GM10248 (cell line): ENCODE measurements around the gene MRPL21.

ENCODE experiments used
- CTCF ChIA-PET: fragments of 300-600 bp; sonication (Branson Sonifier 250); formaldehyde crosslinking; extraction: SDS; loops from one replicate; lab custom pipeline; 2021; ENCODE audit warnings: antibody characterized with exemption; lab: Yijun Ruan, JAX
- POLR2A ChIA-PET: fragments of 350-650 bp; sonication (Branson Sonifier 250); formaldehyde crosslinking; extraction: SDS; loops from one replicate; lab custom pipeline; 2020; ENCODE audit warnings: antibody characterized with exemption; lab: Yijun Ruan, JAX
- DNase-seq: peaks from one replicate; pipeline ENCODE4 v3.0.0; 2012; ENCODE audit errors: extremely low spot score
- TF ChIP-seq, protein P1 (sequence below): IDR thresholded peaks from 2 replicates; pipeline ENCODE4 v1.5.1; 2012; ENCODE audit warnings: mild to moderate bottlenecking, low read depth; ENCODE audit errors: extremely low read depth, missing control alignments, control extremely low read depth

The MRPL21 gene

DNA sequence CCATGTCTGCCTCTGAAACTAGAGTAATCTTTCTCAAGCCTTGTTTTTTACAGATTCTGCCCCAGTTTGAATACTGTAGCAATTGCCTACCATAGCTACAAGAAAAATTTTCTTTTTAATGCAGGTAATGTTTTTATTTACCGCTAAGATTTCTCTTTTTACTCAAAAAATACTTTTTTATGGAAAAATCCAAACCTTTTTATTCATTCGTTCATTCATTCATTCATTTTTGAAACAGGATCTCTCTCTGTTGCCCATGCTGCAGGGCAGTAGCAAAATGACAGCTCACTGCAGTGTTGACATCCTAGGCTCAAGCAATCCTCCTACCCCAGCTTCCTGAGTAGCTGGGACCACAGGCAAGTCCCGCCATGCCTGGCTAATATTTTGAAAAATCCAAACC, 59.3 kb downstream of the MRPL21 start:
- POLR2A ChIA-PET = no interaction called here
- no peak for DNase-seq
- CTCF ChIA-PET = interaction anchor here (1.1 to 2.4 kb wide), 8 partner anchors 9 to 92 kb away, joined by 3 to 10 read pairs (median 3); no protein-coding TSS in a partner anchor
- TF ChIP-seq, protein P1, sequence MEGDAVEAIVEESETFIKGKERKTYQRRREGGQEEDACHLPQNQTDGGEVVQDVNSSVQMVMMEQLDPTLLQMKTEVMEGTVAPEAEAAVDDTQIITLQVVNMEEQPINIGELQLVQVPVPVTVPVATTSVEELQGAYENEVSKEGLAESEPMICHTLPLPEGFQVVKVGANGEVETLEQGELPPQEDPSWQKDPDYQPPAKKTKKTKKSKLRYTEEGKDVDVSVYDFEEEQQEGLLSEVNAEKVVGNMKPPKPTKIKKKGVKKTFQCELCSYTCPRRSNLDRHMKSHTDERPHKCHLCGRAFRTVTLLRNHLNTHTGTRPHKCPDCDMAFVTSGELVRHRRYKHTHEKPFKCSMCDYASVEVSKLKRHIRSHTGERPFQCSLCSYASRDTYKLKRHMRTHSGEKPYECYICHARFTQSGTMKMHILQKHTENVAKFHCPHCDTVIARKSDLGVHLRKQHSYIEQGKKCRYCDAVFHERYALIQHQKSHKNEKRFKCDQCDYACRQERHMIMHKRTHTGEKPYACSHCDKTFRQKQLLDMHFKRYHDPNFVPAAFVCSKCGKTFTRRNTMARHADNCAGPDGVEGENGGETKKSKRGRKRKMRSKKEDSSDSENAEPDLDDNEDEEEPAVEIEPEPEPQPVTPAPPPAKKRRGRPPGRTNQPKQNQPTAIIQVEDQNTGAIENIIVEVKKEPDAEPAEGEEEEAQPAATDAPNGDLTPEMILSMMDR = no peak

DNA sequence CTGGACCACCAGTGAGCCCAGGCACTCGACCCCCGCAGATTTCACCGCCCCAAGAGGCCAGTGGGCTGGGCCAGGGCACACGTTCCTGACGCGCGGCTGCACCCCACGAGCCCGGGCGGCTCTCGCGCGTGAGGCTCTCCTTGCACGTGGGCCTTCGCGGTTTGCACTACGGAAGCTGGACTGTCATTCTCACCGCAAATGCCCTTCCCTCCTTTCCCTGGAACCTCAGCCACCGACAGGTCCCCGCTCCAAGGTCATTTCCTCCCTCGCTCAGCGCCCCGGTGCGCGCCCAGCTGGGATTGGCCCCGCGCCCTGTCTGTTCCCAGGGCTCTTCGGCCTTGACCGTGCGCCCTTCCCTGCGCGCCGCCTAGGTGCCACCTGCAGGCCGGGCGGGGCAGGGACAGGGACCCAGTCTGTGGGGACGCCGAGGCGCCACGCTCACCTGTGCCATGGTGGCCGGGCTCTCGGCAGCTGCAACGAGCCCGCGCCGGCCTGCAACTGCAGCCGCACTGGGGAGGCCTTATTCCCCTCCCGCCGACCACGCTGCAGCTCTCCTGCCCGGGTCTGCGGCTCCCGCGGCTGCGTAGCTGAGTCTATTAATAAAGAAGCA, 59.8 kb downstream of the MRPL21 start:
- TF ChIP-seq, protein P1 = peak; percentile 76
- POLR2A ChIA-PET = no interaction called here
- CTCF ChIA-PET = interaction anchor here (0.9 to 2.4 kb wide), 10 partner anchors 9 to 266 kb away, joined by 3 to 10 read pairs (median 3); no protein-coding TSS in a partner anchor
- peak; percentile 85 for DNase-seq

DNA sequence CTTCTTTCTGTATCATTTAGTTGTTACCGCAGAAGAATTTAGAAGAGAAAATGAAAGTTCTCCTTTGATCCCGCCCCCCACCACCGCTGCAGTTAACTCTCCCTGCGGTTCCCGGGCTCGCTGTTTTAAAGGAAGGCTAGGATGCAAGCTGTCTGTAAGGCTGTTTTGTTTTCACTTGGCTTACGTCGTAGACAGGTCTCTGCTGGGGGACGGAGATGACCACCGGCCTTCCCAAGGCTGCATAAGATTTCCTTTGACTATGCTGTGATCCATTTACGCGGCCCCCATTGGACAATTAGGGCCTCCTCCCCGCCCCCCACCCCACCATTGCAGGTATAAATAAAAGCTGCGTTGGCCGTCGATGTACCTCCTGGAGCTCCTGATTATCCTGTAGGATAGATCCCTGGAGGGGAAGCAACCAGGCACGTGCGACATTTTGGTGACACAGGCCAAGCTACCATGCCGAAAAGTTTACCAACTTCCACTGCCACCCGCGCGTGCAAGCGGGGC, 60.5 kb downstream of the MRPL21 start:
- ChIA-PET POLR2A (interaction anchor here (0.6 kb wide), 1 partner anchor 1119 kb away, joined by 3 read pairs; no protein-coding TSS in a partner anchor), CTCF (interaction anchor here (0.9 to 2.4 kb wide), 7 partner anchors 9 to 265 kb away, joined by 3 to 10 read pairs (median 4); no protein-coding TSS in a partner anchor)
- peak; percentile 57 for DNase-seq
- TF ChIP-seq, protein P1 = no peak

DNA sequence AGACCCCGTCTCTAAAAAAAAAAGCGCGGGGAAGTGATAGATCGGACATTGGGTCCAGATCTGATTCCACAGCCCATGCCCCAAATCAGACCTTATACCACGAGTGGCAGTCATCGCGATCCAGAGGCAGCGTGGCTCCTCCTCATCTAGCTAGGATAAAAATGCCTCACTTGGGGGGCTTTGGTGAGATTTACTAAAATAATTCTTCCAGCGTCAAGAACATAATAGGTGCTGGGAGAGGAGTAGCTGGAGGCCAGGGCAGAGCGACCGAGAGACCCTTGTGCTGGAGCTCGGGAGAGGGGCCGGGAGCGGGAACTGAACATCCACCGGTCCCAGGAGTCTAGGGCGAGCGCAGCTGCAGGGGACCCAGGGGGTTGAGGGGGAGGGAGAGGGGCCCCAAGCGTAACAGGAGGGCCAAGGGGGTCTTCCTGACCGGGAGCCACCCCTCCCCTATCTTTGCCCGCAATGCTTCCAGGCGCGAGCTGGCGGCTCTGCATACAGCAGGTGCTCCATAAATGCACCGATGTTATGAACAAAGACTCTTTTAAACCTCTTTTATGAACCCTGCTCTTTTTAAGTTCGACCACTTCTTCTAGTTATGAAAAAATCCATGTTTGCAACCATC, 61.1 kb downstream of the MRPL21 start:
- TF ChIP-seq, protein P1 = no peak
- DNase-seq = no peak
- POLR2A ChIA-PET = interaction anchor here (0.6 kb wide), 1 partner anchor 1120 kb away, joined by 3 read pairs; no protein-coding TSS in a partner anchor
- CTCF ChIA-PET = interaction anchor here (1.0 to 2.4 kb wide), 3 partner anchors 8 to 48 kb away, joined by 4 to 10 read pairs (median 4); no protein-coding TSS in a partner anchor

DNA sequence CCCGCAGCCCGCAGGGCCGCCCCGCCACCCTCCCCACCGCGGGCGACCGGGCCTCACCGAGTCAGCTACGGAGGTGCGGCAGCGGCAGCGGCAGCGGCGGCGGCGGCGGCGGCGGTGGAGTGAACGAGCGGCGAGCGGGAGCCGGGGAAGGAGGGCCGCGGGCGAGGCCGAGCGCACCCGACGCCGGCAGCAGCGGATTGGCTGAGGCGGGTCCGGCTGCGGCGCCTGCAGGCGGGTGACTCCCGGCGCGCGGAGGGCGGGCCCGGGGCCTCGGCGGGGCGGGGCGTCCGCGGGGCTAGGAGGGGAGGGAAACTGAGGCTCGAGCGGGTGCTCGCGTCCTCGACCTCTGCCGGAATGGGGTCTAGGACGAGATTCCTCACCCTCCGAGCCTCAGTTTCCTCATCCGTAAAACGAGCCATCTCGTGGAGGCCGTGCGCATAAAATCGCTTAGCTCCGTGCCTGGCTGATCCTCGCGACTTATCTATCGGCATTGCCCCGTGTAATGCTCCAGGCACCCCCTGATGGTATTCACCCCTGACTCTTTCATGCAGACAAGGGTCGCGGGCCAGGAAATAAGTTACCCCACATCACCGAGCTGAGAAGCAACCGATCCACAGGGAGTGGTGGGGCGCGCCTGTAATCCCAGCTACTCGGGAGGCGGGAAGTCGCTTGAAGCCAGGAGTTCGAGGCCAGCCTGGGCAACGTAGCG, 61.8 kb downstream of the MRPL21 start, which contains the start of gene CPT1A:
CPT1A (minus strand) TSS at position 199 of the 709 bp plus-strand sequence. CDS start 26,442 bp downstream, outside the sequence.
- TF ChIP-seq, protein P1 = no peak
- CTCF ChIA-PET = interaction anchor here (1.2 kb wide), 1 partner anchor 10 kb away, joined by 4 read pairs; no protein-coding TSS in a partner anchor
- POLR2A ChIA-PET = no interaction called here
- DNase-seq = peak; percentile 85
